HAP-1 (cell line): Measurements from ENCODE around the gene DNAJB8.

Experiments
- DNase-seq, 2 experiments: peaks; one replicate each; pipeline ENCODE4 v3.0.0-alpha.2; 2016 to 2020; ENCODE audit warnings: low spot score in 2 of 2
- H3K27me3 ChIP-seq: fragments of 250-450 bp; sonication (Bioruptor Pico); 2 replicates; pipeline ENCODE4 v1.5.1; 2020; ENCODE audit warnings: low read depth, mild to moderate bottlenecking, moderate library complexity
- H3K36me3 ChIP-seq: fragments of 250-450 bp; sonication (Bioruptor Pico); replicated peaks from 2 replicates; pipeline ENCODE4 v1.5.1; 2020; ENCODE audit warnings: mild to moderate bottlenecking
- H3K4me1 ChIP-seq: fragments of 250-450 bp; sonication (Bioruptor Pico); 2 replicates; pipeline ENCODE4 v1.5.1; 2020; ENCODE audit warnings: mild to moderate bottlenecking
- H3K4me3 ChIP-seq: fragments of 250-450 bp; sonication (Bioruptor Pico); 2 replicates; pipeline ENCODE4 v1.5.1; 2020; ENCODE audit warnings: mild to moderate bottlenecking, moderate library complexity
- H3K9me3 ChIP-seq: fragments of 250-450 bp; sonication (Bioruptor Pico); 2 replicates; pipeline ENCODE4 v1.5.1; 2020; ENCODE audit warnings: mild to moderate bottlenecking, moderate library complexity
- in situ Hi-C: fragments of 300-500 bp; cut with MboI; formaldehyde crosslinking; loops from 3 replicates; pipeline ENCODE4 v1.14.3; 2020; ENCODE audit warnings: low sequenced_read_pairs, inconsistent platforms, mixed read lengths

Gene DNAJB8

DNA sequence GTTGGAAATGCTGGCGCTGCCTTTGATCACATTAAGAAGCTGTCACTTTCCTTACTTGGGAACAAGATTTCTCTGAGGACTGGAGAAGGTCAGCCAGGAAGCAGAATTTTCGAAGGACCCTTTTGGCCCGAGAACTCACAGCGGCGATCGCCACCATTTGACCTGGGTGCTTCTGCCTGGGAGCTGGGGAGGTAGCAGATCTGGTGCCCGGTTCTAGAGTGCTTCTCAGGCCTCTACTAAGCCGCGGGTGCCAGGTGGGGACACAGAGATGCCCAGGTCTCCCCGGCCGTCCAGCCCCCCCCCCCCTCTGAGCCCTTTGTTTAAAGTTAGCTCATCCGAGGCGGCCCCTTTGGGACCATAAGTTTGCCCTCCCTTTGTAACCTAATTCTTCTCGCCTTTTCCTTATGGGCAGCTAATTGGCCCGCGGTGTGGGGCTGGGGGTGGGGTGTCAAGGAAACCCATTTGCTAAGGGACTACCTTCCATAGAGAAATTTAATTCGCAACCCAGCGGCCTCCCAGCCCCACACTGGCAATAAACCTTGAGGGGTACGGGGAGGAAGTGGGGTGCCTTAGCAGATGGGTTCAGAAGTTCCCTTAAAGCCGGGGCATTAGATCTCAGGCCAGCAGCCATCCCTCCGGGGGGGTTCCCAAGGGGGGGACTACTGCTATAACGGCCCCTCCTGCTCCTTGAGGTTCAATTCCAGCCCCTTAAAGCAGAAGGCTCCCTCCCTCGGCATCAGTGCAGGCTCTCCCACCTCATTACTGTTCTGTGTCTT lies 24.4 kb upstream of the DNAJB8 start:
- peak; percentile 39 to 74 for DNase-seq
- peaks cover 13% of the 10 kb centered on the region for H3K36me3 ChIP-seq
- no peaks in the 10 kb centered on the region for H3K9me3 ChIP-seq
- H3K27me3 ChIP-seq: no peaks in the 10 kb centered on the region
- in situ Hi-C loops: no loop called here
- H3K4me3 ChIP-seq: peak overlapping the region; percentile 77
- H3K4me1 ChIP-seq: peaks cover 23% of the 10 kb centered on the region

DNA sequence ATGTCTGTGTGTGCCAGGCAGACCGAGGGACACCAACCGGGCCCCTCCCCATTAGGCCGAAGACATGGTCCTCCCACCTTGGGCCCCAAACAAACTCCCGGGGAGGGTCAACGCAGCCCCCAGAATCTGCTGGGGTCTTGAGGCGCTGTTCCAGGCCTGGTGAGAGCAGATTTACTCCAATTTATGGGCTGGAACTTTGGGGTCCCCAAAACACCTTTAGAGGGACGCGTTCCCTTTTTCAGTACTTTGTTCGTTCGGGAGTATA lies 23.9 kb upstream of the DNAJB8 start:
- no peaks in the 10 kb centered on the region for H3K9me3 ChIP-seq
- no peaks in the 10 kb centered on the region for H3K27me3 ChIP-seq
- peaks cover 18% of the 10 kb centered on the region for H3K36me3 ChIP-seq
- peaks cover 27% of the 10 kb centered on the region for H3K4me1 ChIP-seq
- H3K4me3 ChIP-seq: peak overlapping the region; percentile 77
- in situ Hi-C loops: no loop called here
- no peak for DNase-seq

DNA sequence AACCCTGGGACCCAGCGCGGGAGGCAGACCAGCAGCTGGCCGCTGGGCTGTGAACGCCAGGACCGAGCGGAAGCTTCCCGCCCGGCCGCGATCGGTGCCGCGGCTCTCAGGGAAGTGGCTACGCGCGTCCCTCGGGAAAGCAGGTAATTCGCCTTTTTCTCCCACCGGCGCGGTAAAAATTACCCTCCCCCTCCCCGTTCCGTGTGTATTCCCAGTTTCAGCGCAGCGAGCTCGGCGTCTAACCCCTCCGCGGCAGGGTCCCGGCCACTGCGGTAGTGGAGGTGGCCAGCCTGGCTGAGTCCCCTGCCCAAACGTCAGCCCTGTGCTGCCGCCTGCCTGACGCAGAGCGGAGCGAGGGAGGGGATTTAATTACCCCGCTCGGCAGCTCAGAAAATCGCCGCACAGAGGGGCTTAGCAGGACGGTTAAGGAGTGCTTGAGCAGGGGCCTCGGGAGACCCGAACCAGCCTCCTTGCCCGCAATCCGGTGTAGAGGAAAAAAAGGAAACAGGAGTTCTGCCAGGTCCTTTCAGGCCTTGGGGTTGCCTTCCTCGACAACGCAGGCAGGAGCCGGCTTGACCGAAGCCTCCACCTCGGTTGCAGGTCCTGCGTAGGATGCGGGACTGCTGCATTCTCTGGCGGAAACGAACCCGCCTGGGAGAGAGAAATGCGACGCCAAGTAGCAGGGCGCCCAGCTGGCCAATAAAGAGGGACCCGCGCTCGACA lies 23.4 kb upstream of the DNAJB8 start:
- Histone ChIP-seq H3K36me3 (peaks cover 23% of the 10 kb centered on the region), H3K9me3 (no peaks in the 10 kb centered on the region), H3K27me3 (no peaks in the 10 kb centered on the region), H3K4me3 (peak overlapping the region; percentile 77), H3K4me1 (peaks cover 32% of the 10 kb centered on the region)
- peak in 1 of 2 experiments; percentile 70 for DNase-seq
- in situ Hi-C loops: loop anchor here (5.0 kb wide), 1 partner anchor 117 kb away; no protein-coding TSS in a partner anchor

DNA sequence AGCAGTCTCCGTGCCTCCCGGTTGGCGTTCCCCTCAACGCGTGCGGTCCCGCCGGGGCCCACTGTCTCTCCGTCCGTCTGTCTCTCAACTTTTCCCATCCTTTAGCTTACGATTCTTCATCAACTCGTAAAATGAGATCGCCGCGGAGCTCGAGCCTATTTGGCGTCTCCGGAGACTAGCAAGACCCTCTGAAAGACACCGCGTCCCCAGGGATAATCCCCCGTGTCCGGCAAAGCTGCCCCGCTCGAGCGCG lies 22.9 kb upstream of the DNAJB8 start:
- in situ Hi-C loops: loop anchor here (5.0 kb wide), 1 partner anchor 118 kb away; no protein-coding TSS in a partner anchor
- peak overlapping the region; percentile 77 for H3K4me3 ChIP-seq
- no peaks in the 10 kb centered on the region for H3K9me3 ChIP-seq
- peaks cover 37% of the 10 kb centered on the region for H3K4me1 ChIP-seq
- no peaks in the 10 kb centered on the region for H3K27me3 ChIP-seq
- H3K36me3 ChIP-seq: peaks cover 26% of the 10 kb centered on the region
- no peak for DNase-seq

DNA sequence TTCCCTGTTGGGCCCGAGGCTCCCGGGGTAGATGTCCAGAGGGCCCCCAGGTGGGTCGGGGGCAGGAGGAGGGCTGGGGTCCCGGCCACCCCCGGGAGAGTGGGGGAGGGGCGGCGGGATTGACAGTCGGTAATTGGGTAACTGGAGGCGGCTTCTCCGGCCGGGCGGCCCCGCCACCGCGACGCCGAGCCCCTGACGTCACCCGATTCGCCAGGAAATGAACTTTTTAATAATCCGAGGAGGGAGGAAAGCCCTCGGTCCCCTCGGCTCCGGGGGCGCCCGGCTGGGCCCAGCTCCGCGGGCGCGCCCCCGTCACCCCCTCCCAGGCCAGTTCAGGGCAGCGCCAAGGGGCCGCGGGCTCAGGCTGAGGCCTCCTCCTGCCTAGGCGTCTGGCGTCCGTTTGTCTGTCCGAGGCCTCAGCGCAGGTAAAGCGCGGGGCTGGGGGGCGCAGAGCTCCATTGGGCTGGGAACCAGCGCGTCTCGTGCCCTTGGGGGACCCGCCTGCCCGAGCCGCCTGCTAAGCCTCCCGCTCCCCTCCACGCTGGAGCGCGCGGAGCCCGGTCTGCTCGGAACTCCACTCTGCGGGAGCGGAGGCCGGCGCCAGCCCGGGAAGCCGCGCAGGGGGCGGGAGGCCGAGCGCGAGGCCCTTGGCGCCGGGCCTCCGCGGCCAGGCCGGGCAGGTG lies 22.4 kb upstream of the DNAJB8 start:
- Histone ChIP-seq H3K4me3 (peak overlapping the region; percentile 77), H3K36me3 (peaks cover 28% of the 10 kb centered on the region), H3K9me3 (no peaks in the 10 kb centered on the region), H3K27me3 (no peaks in the 10 kb centered on the region), H3K4me1 (peaks cover 38% of the 10 kb centered on the region)
- in situ Hi-C loops: loop anchor here (5.0 kb wide), 1 partner anchor 118 kb away; no protein-coding TSS in a partner anchor
- DNase-seq: peak; percentile 70 to 89

DNA sequence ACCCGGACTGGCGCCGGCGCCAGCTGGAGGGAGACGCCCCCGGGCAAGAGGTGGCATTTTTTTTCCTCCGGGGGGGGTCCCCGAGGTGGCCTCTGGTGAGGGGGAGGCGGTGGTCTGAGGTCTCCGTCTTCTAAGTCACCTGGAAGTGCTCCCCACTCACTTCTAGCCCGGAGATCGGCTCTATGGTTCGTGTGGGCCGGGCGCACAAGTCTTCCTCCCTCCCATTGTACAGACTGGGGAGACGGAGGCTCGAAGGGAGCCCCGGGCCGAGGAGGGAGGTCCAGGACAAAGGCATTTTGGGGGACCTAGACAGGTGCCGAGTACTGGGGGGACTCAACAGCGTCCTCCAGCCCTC lies 21.9 kb upstream of the DNAJB8 start:
- peak overlapping the region; percentile 77 for H3K4me3 ChIP-seq
- peaks cover 41% of the 10 kb centered on the region for H3K4me1 ChIP-seq
- peaks cover 34% of the 10 kb centered on the region for H3K36me3 ChIP-seq
- DNase-seq: peak in 1 of 2 experiments; percentile 52
- in situ Hi-C loops: loop anchor here (5.0 kb wide), 1 partner anchor 119 kb away; no protein-coding TSS in a partner anchor
- H3K27me3 ChIP-seq: no peaks in the 10 kb centered on the region
- H3K9me3 ChIP-seq: no peaks in the 10 kb centered on the region

DNA sequence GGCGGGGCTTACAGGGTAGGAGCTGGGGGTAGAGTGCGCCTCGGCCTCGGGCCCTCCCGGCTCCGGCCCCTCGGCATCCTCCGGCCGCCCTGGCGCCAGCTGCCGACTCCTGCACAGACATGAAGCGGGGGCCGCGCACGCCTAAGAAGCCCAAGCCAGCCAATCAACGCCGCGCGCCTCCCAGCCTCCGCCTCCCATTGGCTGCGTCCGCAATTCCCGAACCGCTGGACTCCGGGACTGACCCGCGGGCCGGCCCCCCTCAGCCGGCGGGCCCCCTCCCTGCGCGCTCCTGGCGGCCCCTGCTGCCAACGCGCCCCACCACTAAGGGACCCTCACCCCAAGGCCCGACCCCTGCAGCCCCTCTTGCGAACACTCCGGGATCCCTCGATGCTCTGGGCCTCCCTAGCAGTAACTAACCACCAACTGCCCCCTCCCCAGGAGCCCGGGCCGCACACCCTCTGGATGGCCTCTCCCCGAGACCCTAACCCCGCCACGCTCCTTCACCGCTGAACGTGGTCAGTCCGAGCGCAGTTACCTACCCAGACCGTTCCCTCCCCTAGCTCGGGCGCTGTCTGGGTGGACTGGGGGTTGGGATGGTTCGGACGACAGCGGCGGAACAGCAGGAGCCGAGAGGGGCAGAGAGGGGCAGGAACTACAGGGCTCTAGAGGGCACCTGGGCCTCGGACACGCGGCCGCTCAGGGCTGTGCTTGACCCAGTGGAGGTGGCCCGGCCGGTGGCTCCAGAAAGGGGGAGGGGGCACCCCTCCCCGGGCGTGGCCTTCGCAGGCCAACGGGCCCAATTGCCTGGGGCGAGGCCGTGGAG lies 21.3 kb upstream of the DNAJB8 start:
- Histone ChIP-seq H3K36me3 (peaks cover 39% of the 10 kb centered on the region), H3K9me3 (no peaks in the 10 kb centered on the region), H3K27me3 (no peaks in the 10 kb centered on the region), H3K4me3 (peak overlapping the region; percentile 77), H3K4me1 (peaks cover 42% of the 10 kb centered on the region)
- in situ Hi-C loops: loop anchor here (5.0 kb wide), 1 partner anchor 119 kb away; no protein-coding TSS in a partner anchor
- peak; percentile 87 to 95 for DNase-seq

DNA sequence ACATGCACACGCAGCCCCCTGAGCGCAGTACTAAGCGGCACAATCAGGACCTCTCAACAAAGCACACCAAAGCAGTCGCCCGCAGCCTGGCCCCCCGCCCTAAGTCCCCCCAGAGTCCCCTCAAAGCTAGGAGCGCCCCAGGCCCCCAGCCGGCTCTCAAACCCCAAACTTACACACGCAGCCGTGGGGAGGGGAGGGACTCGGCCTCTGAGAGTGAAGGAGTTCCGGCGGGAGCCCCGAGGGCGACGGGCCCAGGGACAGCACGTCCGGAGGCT lies 20.8 kb upstream of the DNAJB8 start:
- Histone ChIP-seq H3K27me3 (no peaks in the 10 kb centered on the region), H3K4me1 (peaks cover 46% of the 10 kb centered on the region), H3K9me3 (no peaks in the 10 kb centered on the region), H3K36me3 (peaks cover 45% of the 10 kb centered on the region), H3K4me3 (peak overlapping the region; percentile 77)
- in situ Hi-C loops: loop anchor here (5.0 kb wide), 1 partner anchor 120 kb away; no protein-coding TSS in a partner anchor
- no peak for DNase-seq

DNA sequence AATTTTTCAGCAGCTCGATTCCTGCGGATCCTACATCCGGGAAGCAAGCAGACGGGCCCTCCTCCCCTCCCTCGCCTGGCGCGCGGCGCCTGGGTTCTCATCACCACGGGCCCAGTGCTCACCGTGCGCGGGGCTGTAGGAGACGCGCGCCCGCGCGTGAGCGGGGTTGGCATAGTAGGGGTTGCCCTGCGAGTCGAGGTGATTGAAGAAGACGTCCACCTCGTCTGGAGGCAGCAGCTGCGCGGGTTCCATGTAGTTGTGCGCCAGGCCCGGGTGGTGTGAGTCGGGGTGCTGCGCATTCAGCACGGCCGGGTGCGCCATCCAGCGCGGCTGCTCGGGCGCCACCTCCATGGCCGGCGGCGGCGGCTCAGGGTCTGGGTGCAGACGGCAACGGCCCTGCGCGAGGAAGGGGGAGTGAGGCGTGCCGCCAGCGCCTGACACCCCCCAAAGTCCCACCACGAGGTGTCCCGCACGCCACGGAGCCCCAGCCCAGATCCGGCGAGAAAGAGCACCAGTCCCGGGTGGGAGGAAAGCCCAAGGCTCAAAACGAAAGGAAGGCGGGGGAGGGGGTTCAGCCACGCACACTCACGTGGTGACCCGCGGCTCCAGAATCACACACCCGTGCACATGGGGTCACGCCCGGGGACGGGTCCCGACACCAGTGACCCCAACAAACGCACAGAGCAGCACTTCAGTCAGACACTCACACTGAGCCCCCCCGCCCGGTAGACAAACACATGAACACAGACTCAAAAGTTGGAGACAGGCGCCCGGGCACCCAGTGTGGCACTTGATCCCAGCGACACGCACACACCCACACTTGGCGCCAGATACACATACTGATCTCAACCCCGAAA lies 20.2 kb upstream of the DNAJB8 start:
- in situ Hi-C loops: loop anchor here (5.0 kb wide), 1 partner anchor 120 kb away; no protein-coding TSS in a partner anchor

DNA sequence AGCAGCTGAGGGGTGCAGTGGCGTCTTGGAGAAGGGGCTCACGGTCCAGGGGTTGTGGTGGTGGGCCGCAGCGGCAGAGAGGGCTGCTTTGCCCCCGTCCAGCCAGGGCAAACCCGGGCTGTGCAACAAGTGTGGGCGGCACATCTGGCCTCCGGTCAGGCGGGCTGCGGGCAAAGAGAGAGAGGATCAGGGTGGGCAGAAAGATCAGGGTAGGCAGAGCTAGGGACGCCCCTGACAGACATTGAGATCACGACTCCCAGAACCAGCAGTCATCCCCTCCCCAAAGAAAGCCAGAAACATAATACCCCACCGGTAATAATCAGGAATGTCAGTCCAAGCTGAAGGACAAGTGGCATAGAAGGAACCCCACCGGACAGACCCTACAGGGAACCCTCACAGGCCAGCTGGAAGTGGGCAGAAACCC lies 19.5 kb upstream of the DNAJB8 start:
- DNase-seq: no peak
- peaks cover 38% of the 10 kb centered on the region for H3K4me1 ChIP-seq
- no peaks in the 10 kb centered on the region for H3K9me3 ChIP-seq
- in situ Hi-C loops: loop anchor here (5.0 kb wide), 1 partner anchor 121 kb away; no protein-coding TSS in a partner anchor
- peaks cover 41% of the 10 kb centered on the region for H3K36me3 ChIP-seq
- peak overlapping the region; percentile 77 for H3K4me3 ChIP-seq
- H3K27me3 ChIP-seq: no peaks in the 10 kb centered on the region

More for the DNA sequence above, 20.2 kb upstream of the DNAJB8 start:
- Histone ChIP-seq H3K4me1 (peaks cover 45% of the 10 kb centered on the region), H3K36me3 (peaks cover 42% of the 10 kb centered on the region), H3K9me3 (no peaks in the 10 kb centered on the region), H3K4me3 (peak overlapping the region; percentile 77), H3K27me3 (no peaks in the 10 kb centered on the region)
- peak in 1 of 2 experiments; percentile 59 for DNase-seq

DNA sequence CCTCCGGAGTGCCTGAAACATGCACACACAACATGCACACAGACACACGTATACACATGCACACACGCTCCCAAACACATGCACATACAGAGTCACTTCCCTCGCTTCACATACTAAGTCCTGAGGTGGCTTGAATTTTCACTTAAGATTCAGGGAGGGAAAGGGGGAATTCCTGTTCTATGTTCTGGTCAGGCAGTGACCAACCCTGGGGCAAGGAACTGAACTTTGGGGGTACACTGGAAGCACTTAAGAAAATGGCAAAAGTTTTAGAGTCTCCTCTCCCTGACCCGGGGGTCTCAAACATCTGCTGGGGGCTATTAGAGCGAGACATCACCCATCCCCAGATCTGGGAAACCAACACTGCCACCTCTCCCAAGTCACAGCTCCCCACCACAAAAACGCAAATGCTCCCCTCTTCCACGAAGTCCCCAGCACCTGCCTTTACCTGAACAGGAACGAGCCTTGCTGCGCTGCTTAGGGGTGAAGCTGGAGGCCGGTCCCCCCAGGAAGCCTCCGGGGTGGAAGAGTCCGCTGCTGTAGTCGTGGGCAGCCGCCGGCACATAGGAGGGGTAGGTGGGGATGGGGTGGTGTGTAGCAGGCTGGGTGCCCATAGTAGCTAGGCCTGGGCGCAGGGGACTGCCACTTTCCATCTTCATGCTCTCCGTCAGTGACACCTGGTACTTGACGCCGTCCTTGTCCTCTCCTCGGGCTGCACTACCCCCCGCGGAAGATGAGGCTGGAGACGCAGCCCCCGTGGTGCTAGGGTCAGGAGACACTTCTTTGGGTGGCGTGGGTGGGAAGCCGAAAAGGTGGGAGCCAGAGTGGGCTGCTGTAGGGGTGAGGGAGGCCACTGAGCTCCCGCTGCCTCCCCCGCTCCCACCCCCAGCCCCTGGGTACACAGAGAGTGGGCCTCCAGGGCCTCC lies 18.9 kb upstream of the DNAJB8 start:
- no peak for DNase-seq
- in situ Hi-C loops: loop anchor here (5.0 kb wide), 1 partner anchor 122 kb away; no protein-coding TSS in a partner anchor
- Histone ChIP-seq H3K36me3 (peaks cover 44% of the 10 kb centered on the region), H3K4me3 (peak overlapping the region; percentile 77), H3K4me1 (peaks cover 38% of the 10 kb centered on the region), H3K9me3 (no peaks in the 10 kb centered on the region), H3K27me3 (no peaks in the 10 kb centered on the region)
